GM23338 (cell line): Measurements from ENCODE around the gene INTS6. TPM values are rescaled to one million over a fixed set of nuclear protein-coding genes. Genes with fewer than 3 reads are reported as not detected.

Experiments
- ATAC-seq: fragments of 200-7000 bp; cut with Tn5 transposase; 3 replicates; pipeline ENCODE4 v1.9.1; 2020
- DNase-seq: peaks from one replicate; pipeline ENCODE4 v3.0.0-alpha.2; 2015; ENCODE audit warnings: low spot score
- H2AFZ ChIP-seq: fragments of 200-600 bp; sonication (generic); 2 replicates; pipeline ENCODE4 v1.8.0; 2016; ENCODE audit warnings: antibody characterized with exemption, mild to moderate bottlenecking, moderate library complexity
- H3F3A ChIP-seq: fragments of 200-600 bp; sonication (generic); replicated peaks from 2 replicates; pipeline ENCODE4 v1.8.0; 2017; ENCODE audit warnings: antibody characterized with exemption, mixed run types, low read depth
- H3K27ac ChIP-seq: fragments of 200-600 bp; sonication (generic); 2 replicates; pipeline ENCODE4 v1.6.1; 2016; ENCODE audit warnings: low read depth
- H3K27me3 ChIP-seq: fragments of 200-600 bp; sonication (generic); 2 replicates; pipeline ENCODE4 v1.8.0; 2016; ENCODE audit warnings: mild to moderate bottlenecking, mixed run types, moderate library complexity; ENCODE audit not compliant: insufficient read depth
- H3K36me3 ChIP-seq: fragments of 200-600 bp; sonication (generic); 2 replicates; pipeline ENCODE4 v1.8.0; 2016; ENCODE audit warnings: mild to moderate bottlenecking; ENCODE audit not compliant: insufficient read depth
- H3K4me1 ChIP-seq: fragments of 200-600 bp; sonication (generic); 2 replicates; pipeline ENCODE4 v1.8.0; 2016; ENCODE audit warnings: mild to moderate bottlenecking, moderate library complexity; ENCODE audit not compliant: insufficient read depth
- H3K4me2 ChIP-seq: fragments of 200-600 bp; sonication (generic); 2 replicates; pipeline ENCODE4 v1.7.1; 2017; ENCODE audit warnings: mixed run types
- H3K4me3 ChIP-seq: fragments of 200-600 bp; sonication (generic); 2 replicates; pipeline ENCODE4 v1.6.1; 2016; ENCODE audit warnings: mixed run types
- H3K79me2 ChIP-seq: fragments of 200-600 bp; sonication (generic); replicated peaks from 2 replicates; pipeline ENCODE4 v1.8.0; 2017; ENCODE audit warnings: mild to moderate bottlenecking; ENCODE audit not compliant: insufficient read depth
- H3K9me2 ChIP-seq: fragments of 200-600 bp; sonication (generic); 2 replicates; pipeline ENCODE4 v1.8.0; 2017; ENCODE audit not compliant: insufficient read depth
- H4K20me1 ChIP-seq: fragments of 200-600 bp; sonication (generic); replicated peaks from 2 replicates; pipeline ENCODE4 v1.8.0; 2017; ENCODE audit warnings: mild to moderate bottlenecking; ENCODE audit not compliant: insufficient read depth
- H3K27ac Mint-ChIP-seq: 2 replicates; pipeline ENCODE4 v1.8.0; 2020; ENCODE audit warnings: inconsistent platforms, mild to moderate bottlenecking, moderate library complexity, mixed read lengths
- H3K27me3 Mint-ChIP-seq: 3 replicates; pipeline ENCODE4 v1.8.0; 2022; ENCODE audit warnings: low read depth, mild to moderate bottlenecking, moderate library complexity, mixed read lengths, inconsistent platforms; ENCODE audit not compliant: insufficient read depth, poor library complexity
- H3K36me3 Mint-ChIP-seq: 3 replicates; pipeline ENCODE4 v1.8.0; 2021; ENCODE audit warnings: low read depth, mild to moderate bottlenecking, inconsistent platforms, moderate library complexity, mixed read lengths
- H3K4me1 Mint-ChIP-seq: 3 replicates; pipeline ENCODE4 v1.8.0; 2020; ENCODE audit warnings: mild to moderate bottlenecking, inconsistent platforms, mixed read lengths
- H3K4me3 Mint-ChIP-seq: 3 replicates; pipeline ENCODE4 v1.8.0; 2021; ENCODE audit warnings: moderate library complexity, mild to moderate bottlenecking, inconsistent platforms, mixed read lengths
- H3K9me3 Mint-ChIP-seq: 3 replicates; pipeline ENCODE4 v1.8.0; 2020; ENCODE audit warnings: moderate library complexity, mild to moderate bottlenecking, inconsistent platforms, mixed read lengths
- CTCF ChIP-seq, 2 experiments: fragments of 200-600 bp in 1 of 2; sonication (generic) in 1 of 2; conservative IDR thresholded peaks; 2 replicates each; pipeline versions ENCODE4 v1.5.1 to v1.6.1; 2016 to 2017; ENCODE audit warnings: antibody characterized with exemption in 2 of 2, low read depth in 2 of 2, mild to moderate bottlenecking in 2 of 2, moderate library complexity in 1 of 2
- EZH2 ChIP-seq: fragments of 200-600 bp; sonication (generic); IDR thresholded peaks from one replicate; pipeline ENCODE4 v1.8.0; 2017; ENCODE audit warnings: antibody characterized with exemption, mild to moderate bottlenecking, low read depth; ENCODE audit not compliant: unreplicated experiment
- EZH2phosphoT487 ChIP-seq: fragments of 200-600 bp; sonication (generic); IDR thresholded peaks from one replicate; pipeline ENCODE4 v1.8.1; 2018; ENCODE audit warnings: antibody characterized with exemption; ENCODE audit not compliant: unreplicated experiment
- JUNB ChIP-seq: IDR thresholded peaks from one replicate; pipeline ENCODE4 v1.6.1; 2016; ENCODE audit warnings: antibody characterized with exemption; ENCODE audit not compliant: unreplicated experiment
- NANOG ChIP-seq: IDR thresholded peaks from 2 replicates; pipeline ENCODE4 v1.6.1; 2016; ENCODE audit warnings: antibody characterized with exemption, borderline replicate concordance
- REST ChIP-seq: IDR thresholded peaks from one replicate; pipeline ENCODE4 v1.6.1; 2018; ENCODE audit warnings: antibody characterized with exemption; ENCODE audit not compliant: unreplicated experiment
- STAT1 ChIP-seq: IDR thresholded peaks from one replicate; pipeline ENCODE4 v1.6.1; 2016; ENCODE audit warnings: antibody characterized with exemption; ENCODE audit not compliant: unreplicated experiment
- ZNF114 ChIP-seq: fragments of 250-450 bp; sonication (Bioruptor Pico); IDR thresholded peaks from 2 replicates; pipeline ENCODE4 v1.5.0; 2020; ENCODE audit warnings: mild to moderate bottlenecking, moderate library complexity
- ZNF331 ChIP-seq: fragments of 250-450 bp; sonication (Bioruptor Pico); IDR thresholded peaks from 2 replicates; pipeline ENCODE4 v1.5.0; 2020; ENCODE audit warnings: low read depth, mild to moderate bottlenecking, moderate library complexity
- ZNF462 ChIP-seq: fragments of 250-450 bp; sonication (Bioruptor Pico); IDR thresholded peaks from 2 replicates; pipeline ENCODE4 v1.5.0; 2020; ENCODE audit warnings: mild to moderate bottlenecking, moderate library complexity
- polyA plus RNA-seq: library from polyadenylated mRNA; unstranded; fragments of >200 nt; fragmentation: Nextera tagmentation; extraction: Ambion mirVana; gene quantifications from 2 replicates; pipeline ENCODE4 v1.2.1, GENCODE V29; 2016
- total RNA-seq: library from RNA; depleted of rRNA; stranded (reverse); fragments of >200 nt; shearing (Covaris generic); gene quantifications from 2 replicates; pipeline ENCODE4 v1.2.3, GENCODE V29; 2014

INTS6 gene
- total and polyA plus RNA-seq, 2 experiments from 2014 or later, result 24.8 to 38.6 TPM

- H3F3A ChIP-seq, result 0 out of 2 replicates have a peak, but pooled peaks cover 9% of the 10 kb centered on the region
- H3K4me1 Mint-ChIP-seq, result peaks cover 8% of the 10 kb centered on the region; the same call in 2 of the 3 replicates
- no peak overlapping the region for H3K4me3 ChIP-seq
- H3K4me1 ChIP-seq, result peaks cover 7% of the 10 kb centered on the region
- no peak overlapping the region for H2AFZ ChIP-seq
- no peaks in the 10 kb centered on the region for H3K27me3 ChIP-seq
- H3K9me3 Mint-ChIP-seq, result peaks cover 24% of the 10 kb centered on the region
- no peaks in the 10 kb centered on the region for H3K36me3 ChIP-seq
- H3K9me2 ChIP-seq, result no peaks in the 10 kb centered on the region
- no peaks in the 10 kb centered on the region for H3K79me2 ChIP-seq
- H3K4me2 ChIP-seq, result no peak overlapping the region
- TF ChIP-seq REST (no peak), JUNB (no peak), EZH2 (no peak), CTCF (conservative IDR thresholded peaks at IDR 0.05; ENCODE audit: low read depth in 2 of 2) (no peak), ZNF331 (CRISPR knock-in tag) (no peak), NANOG (no peak), EZH2phosphoT487 (no peak), STAT1 (no peak), ZNF462 (CRISPR knock-in tag) (no peak), ZNF114 (CRISPR knock-in tag) (no peak)
- DNase-seq, result no peak
- peaks cover 35% of the 10 kb centered on the region for H3K36me3 Mint-ChIP-seq
- H3K27ac Mint-ChIP-seq, result no peak overlapping the region
- peaks cover 4% of the 10 kb centered on the region; the same call in 1 of the 2 replicates for H4K20me1 ChIP-seq
- no peak overlapping the region for H3K4me3 Mint-ChIP-seq
- no peak for ATAC-seq
- H3K27ac ChIP-seq, result no peak overlapping the region
- peaks cover 5% of the 10 kb centered on the region for H3K27me3 Mint-ChIP-seq
Measured at GRCh38 chr13:51456510-51456909, 3.7 kb upstream of the INTS6 start.
